Measurements from ENCODE around the gene KYAT1.
A peak's percentile ranks its signal among the peaks of the same experiment; 100 is the strongest.

Gene KYAT1

DNA sequence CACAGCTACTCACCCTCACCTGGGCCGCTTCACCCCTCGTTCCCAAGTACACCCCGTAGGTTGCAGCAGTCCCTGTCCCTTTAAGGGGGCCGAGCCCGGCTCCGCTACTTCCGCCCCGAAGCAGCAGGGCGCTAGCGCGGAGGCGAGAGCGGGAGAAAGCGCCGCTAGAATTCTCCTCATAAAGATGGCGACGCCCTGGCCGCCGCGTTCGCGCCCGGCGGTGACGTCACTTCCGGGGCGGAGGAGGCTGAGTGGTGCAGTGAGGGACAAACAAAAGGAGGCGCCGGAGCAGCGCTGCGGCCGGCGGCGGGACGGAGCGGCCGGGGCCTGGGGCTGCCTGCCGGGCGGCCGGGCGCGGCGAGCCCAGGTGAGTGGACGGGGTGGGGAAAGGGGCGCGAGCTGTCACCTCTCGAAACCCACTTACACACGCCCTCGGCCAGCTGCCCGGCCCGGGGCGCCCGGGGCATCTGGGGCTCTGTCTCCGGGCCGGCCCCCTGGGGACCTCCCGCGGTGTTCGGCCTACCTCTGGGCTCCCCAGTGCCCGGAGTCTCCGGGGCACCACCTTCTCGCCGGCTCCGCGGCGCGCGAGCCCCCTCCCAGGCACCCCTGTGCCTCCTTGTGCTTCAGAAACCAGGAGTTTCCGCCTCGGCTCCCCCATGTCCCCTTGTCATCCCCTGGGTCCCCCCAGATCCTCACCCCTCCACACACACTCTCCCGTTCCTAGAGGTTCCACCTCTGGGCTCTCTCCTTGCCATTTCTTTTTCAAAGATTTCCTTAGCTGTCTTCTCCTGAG lies at the start of gene KYAT1, which contains the start of gene LRRC8A:
KYAT1 (minus strand) TSS at position 67 of the 793 bp plus-strand sequence. CDS start 36,545 bp downstream, outside the sequence.
LRRC8A (plus strand) TSS at position 250 of the 793 bp plus-strand sequence. CDS start 25,032 bp downstream, outside the sequence.
- peak; percentile 95 for DNase-seq

DNA sequence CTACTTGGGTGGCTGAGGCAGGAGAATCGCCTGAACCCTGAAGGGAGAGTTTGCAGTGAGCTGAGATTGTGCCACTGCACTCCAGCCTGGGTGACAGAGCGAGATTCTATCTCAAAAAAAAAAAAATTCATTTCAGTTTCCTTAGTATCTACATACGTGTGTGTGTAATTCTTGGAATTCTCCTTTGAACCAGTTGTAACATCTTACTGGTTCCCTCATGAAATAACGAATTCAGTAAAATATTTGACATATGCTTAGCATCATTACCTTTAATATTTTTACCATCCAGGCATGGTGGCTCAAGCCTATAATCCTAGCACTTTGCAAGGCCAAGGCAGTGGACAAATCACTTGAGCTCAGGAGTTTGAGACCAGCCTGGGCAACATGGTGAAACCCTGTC lies 47.8 kb upstream of the KYAT1 start:
- no peak for DNase-seq

- DNase-seq = no peak
Observed at GRCh38 chr9:128928624-128929023, 46.9 kb upstream of the KYAT1 start.

DNA sequence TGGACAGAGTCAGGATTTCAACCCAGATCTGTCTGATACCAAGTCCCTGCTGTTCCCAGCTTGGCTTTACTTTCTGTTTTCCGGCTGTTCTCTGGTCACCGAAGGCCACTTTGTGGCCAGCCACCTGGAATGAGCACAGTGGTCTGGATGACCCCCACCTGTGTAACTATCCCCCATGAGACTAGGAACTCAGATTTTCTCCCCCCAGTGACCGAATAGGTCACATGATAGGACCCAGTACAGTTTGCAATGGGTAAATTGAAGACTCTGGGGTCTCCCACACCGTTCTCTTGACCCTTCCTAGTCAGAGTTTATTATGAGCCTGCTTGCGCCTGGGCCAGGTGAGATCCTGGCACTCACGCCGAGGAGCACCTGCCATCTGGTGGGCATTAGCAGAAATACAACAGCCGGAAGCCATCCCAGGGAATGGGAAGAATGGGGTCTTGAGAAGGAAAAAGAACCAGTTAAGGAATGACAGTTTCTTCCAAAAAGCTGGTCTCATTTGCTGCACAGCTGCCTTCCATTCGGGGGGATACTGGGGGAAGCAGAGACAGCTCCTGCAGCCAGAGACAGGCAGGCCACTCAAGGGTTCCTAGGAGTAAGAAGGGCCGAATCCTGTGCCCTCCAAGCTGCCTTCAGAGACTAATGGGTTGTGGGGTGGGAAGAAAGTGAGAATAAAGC lies 46.1 kb upstream of the KYAT1 start:
- DNase-seq = peak; percentile 22

DNA sequence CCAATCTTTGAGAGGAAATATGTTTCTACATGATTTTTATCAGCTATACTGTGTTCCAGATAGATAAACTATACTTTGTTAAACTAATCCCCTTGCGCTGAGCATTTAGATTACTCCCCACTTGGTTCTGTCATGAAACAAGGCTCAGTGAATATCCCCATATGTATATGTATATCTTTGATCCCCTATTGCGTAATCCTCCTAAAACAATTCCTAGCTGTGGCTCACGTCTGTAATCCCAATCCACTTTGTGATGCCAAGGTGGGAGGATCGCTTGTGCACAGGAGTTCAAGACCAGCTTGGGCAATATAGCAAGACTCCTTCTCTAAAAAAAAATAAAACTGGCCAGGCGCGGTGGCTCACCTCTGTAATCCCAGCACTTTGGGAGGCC lies 41.7 kb upstream of the KYAT1 start:
- no peak for DNase-seq

DNA sequence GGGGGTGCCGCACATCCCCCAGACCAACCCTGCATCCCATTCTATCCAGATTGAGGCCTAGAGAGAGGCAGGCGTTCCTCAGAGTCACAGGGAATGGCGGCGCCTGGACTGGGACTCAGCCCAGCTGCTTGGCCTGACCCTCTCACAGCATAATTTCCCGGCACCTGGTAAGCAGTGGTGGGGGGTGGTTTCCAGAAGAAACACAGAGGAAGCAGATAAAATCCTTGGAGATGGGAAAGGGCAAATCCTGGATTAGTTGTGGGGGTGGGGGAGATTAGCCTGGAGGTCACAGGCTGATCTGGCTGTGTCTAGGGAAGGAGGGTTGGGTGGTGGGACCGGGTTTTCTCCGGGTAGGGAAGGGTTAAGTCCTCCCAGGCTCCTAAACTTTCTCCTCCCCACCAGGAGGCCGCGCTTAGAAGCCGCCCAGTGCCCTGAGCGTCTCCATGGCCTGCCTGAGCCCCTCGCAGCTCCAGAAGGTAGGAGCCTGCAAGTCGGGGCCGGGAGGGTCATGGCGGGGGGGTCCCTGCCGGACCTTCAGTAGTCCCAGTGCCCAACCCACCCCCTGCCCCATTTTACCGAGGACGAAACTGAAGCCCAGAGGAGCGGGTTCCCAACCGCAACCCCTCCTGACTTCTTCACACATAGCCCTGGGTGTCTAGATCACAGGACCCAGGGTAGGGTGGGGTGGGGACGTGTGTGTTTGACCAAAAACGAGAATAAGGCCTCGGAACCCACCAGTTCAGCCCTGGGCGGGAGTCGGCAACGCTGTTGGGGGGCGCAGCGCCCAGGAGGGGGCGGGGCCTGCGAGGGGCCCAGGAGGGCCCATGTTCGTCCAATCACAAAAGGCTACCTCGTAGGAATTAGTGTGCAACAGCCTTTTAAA lies 40.4 kb upstream of the KYAT1 start:
- no peak for DNase-seq

GRCh38 chr9:128920381-128921058 lies 38.8 kb upstream of the KYAT1 start, which contains the start of gene PHYHD1:
PHYHD1 (plus strand) TSS chr9:128920982; CDS start chr9:128922324, 1,342 bp downstream.
- DNase-seq = no peak

DNA sequence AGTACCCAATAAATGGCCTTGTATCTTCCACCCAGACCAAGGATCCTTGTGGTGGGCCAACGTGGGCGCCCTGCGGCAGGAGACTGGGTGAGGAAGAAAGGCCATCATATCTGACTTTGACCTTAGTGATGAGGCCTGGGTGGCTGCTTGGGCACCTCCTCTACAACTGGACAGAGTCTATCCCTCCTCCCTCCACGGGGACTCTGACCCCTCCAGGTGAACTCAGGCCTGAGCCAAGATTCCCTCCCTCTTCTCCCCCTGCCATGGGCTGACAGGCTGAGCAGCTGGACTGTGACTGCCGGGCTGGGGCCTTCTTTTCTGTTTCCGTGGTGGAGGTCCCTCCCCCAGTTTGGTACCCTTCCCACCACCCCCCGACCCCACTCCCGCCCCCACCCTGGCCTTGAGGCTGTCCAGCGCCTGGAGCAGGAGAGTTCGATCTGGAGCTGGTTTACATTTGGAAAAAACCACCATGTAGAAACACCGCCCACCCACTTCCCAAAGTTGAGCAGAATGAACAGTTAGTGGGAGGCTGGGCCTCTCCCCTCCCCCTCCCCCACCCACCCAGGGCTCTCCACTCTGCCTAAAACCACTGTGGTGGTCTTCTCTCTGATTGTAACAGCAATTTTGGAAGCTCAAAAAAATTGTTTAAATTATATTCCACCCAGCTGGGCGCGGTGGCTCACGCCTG lies 37.8 kb upstream of the KYAT1 start:
- no peak for DNase-seq

DNA sequence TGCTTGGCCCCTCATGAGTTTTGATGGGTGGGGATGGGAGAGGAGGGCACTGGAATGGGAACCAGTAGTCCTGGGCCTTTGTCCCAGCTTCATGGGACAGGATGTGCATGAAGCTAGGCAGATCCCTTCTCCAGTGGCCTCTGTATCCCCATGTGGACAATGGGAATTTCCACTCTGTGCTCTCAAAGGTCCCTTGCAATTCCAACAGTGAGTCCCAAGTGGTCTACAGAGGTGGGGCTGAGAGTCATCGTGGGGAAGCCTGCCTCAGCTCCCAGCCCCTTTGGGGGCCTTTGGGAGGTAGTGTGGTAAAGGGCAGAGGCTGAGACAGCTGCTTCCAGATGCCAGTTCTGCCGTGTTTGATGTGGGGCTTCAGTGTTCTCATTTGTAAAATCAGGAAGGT lies 37.2 kb upstream of the KYAT1 start:
- DNase-seq = no peak

DNA sequence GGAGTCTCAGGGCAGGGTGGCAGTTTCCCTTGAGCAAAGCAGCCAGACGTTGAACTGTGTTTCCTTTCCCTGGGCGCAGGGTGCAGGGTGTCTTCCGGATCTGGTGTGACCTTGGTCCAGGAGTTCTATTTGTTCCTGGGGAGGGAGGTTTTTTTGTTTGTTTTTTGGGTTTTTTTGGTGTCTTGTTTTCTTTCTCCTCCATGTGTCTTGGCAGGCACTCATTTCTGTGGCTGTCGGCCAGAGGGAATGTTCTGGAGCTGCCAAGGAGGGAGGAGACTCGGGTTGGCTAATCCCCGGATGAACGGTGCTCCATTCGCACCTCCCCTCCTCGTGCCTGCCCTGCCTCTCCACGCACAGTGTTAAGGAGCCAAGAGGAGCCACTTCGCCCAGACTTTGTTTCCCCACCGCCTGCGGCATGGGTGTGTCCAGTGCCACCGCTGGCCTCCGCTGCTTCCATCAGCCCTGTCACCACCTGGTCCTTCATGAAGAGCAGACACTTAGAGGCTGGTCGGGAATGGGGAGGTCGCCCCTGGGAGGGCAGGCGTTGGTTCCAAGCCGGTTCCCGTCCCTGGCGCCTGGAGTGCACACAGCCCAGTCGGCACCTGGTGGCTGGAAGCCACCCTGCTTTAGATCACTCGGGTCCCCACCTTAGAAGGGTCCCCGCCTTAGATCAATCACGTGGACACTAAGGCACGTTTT lies 35.5 kb upstream of the KYAT1 start:
- DNase-seq = no peak

- no peak for DNase-seq
Observed at GRCh38 chr9:128916745-128917144, 35.0 kb upstream of the KYAT1 start.

DNA sequence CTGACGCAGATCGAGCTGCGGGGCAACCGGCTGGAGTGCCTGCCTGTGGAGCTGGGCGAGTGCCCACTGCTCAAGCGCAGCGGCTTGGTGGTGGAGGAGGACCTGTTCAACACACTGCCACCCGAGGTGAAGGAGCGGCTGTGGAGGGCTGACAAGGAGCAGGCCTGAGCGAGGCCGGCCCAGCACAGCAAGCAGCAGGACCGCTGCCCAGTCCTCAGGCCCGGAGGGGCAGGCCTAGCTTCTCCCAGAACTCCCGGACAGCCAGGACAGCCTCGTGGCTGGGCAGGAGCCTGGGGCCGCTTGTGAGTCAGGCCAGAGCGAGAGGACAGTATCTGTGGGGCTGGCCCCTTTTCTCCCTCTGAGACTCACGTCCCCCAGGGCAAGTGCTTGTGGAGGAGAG lies 34.5 kb upstream of the KYAT1 start:
- no peak for DNase-seq

GRCh38 chr9:128913995-128914772 lies 32.4 kb upstream of the KYAT1 start:
- DNase-seq = no peak

- DNase-seq = no peak
Observed at GRCh38 chr9:128913048-128913900, 31.5 kb upstream of the KYAT1 start.

GRCh38 chr9:128912270-128912853 lies 30.6 kb upstream of the KYAT1 start:
- no peak for DNase-seq

GRCh38 chr9:128911529-128912035 lies 29.8 kb upstream of the KYAT1 start:
- DNase-seq = no peak

GRCh38 chr9:128910906-128911305 lies 29.2 kb upstream of the KYAT1 start:
- DNase-seq = no peak

DNA sequence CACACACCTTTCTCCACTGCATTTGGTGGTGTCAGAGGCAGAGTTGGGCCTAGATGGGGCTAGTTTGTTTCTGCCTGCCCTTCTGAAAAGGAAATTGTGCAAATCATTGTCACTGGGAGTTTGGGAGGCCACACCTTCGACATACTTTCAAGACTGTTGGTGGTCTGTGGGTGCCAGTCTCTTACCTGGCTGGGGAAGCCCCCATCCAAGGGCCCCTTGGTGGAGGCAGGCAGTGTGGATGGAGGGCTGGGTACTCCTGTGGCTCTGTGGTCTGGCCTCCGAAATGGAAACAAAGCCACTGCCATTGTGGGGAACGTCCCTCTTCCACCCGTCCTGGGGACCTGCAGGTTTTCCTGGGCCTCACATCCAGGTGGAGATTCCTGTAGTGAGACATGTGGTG lies 28.1 kb upstream of the KYAT1 start:
- no peak for DNase-seq

GRCh38 chr9:128908372-128908771 lies 26.6 kb upstream of the KYAT1 start:
- DNase-seq = no peak
